ENCODE measurements around the gene COMMD2. TPM values are rescaled to one million over a fixed set of nuclear protein-coding genes. Genes with fewer than 3 reads are reported as not detected.

The COMMD2 gene
- total RNA-seq, 2 experiments from 2014 or later, result 32.3 to 35.1 TPM

- no peaks in the 10 kb centered on the region for H3K9me3 Mint-ChIP-seq (ENCODE audit: insufficient read depth)
- H3K36me3 Mint-ChIP-seq (ENCODE audit: low read depth), result peaks cover 16% of the 10 kb centered on the region
- ChIA-PET POLR2A (no interaction called here), CTCF (interaction anchor here (0.9 to 3.5 kb wide), 7 partner anchors 12 to 223 kb away, joined by 4 to 25 read pairs (median 10); no protein-coding TSS in a partner anchor)
- ATAC-seq, result no peak
- H3K27ac Mint-ChIP-seq, result peak overlapping the region; percentile 37
- no peak for DNase-seq
- H3K4me1 Mint-ChIP-seq (ENCODE audit: low read depth), result peaks cover 17% of the 10 kb centered on the region
- peaks cover 1% of the 10 kb centered on the region for H3K27me3 Mint-ChIP-seq (ENCODE audit: low read depth)
- peak overlapping the region; percentile 95 for H3K4me3 Mint-ChIP-seq
These were observed 1.4 kb upstream of the COMMD2 start for GRCh38 chr3:149753717-149754116.

GRCh38 chr3:149752788-149753136 lies 473 bp upstream of the COMMD2 start:
- no peak for ATAC-seq
- POLR2A ChIA-PET, result interaction anchor here (0.7 to 2.2 kb wide), 11 partner anchors 9 to 239 kb away, joined by 3 to 6 read pairs (median 3); partner anchors contain the start of gene WWTR1

GRCh38 chr3:149751551-149751950 lies 738 bp downstream of the COMMD2 start:
- Mint-ChIP-seq H3K36me3 (ENCODE audit: low read depth) (peaks cover 35% of the 10 kb centered on the region), H3K27me3 (ENCODE audit: low read depth) (no peaks in the 10 kb centered on the region), H3K4me1 (ENCODE audit: low read depth) (peaks cover 17% of the 10 kb centered on the region), H3K4me3 (peak overlapping the region; percentile 95), H3K27ac (peak overlapping the region; percentile 93), H3K9me3 (ENCODE audit: insufficient read depth) (no peaks in the 10 kb centered on the region)
- no peak for ATAC-seq
- no peak for DNase-seq
- CTCF ChIA-PET, result interaction anchor here (0.7 to 3.5 kb wide), 13 partner anchors 12 to 220 kb away, joined by 3 to 25 read pairs (median 4); no protein-coding TSS in a partner anchor
- POLR2A ChIA-PET, result interaction anchor here (1.4 to 2.2 kb wide), 6 partner anchors 8 to 94 kb away, joined by 3 to 6 read pairs (median 4); partner anchors contain the start of gene WWTR1

More at GRCh38 chr3:149752788-149753136, 473 bp upstream of the COMMD2 start:
- no peaks in the 10 kb centered on the region for H3K27me3 Mint-ChIP-seq (ENCODE audit: low read depth)
- H3K27ac Mint-ChIP-seq, result peak overlapping the region; percentile 93
- H3K9me3 Mint-ChIP-seq (ENCODE audit: insufficient read depth), result no peaks in the 10 kb centered on the region
- peak overlapping the region; percentile 95 for H3K4me3 Mint-ChIP-seq
- H3K4me1 Mint-ChIP-seq (ENCODE audit: low read depth), result peaks cover 17% of the 10 kb centered on the region
- H3K36me3 Mint-ChIP-seq (ENCODE audit: low read depth), result peaks cover 26% of the 10 kb centered on the region
- DNase-seq, result no peak
- CTCF ChIA-PET, result interaction anchor here (0.7 to 3.5 kb wide), 13 partner anchors 10 to 222 kb away, joined by 3 to 25 read pairs (median 5); no protein-coding TSS in a partner anchor

DNA sequence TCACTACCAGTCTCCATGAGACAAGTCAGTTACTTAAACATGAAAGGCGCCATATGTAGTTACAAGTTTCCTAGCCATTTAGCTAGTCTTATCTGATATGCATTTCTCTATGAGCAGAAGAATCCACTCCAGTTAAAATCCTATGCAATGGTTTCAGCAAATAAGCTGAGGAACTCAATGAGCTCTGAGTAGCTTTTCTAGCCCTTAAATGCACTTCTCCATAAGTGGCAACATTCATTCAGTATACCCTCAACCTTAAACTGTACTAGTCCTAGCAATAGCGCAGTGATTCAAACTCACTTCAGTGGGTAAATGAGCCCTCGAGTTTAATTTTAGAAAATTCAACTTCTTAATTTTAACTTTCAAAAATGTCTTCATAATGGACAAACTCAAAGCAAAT lies 7.7 kb downstream of the COMMD2 start:
- no peak for ATAC-seq
- Mint-ChIP-seq H3K36me3 (ENCODE audit: low read depth) (peaks cover 57% of the 10 kb centered on the region), H3K4me1 (ENCODE audit: low read depth) (no peaks in the 10 kb centered on the region), H3K9me3 (ENCODE audit: insufficient read depth) (no peaks in the 10 kb centered on the region), H3K27ac (no peak overlapping the region), H3K27me3 (ENCODE audit: low read depth) (no peaks in the 10 kb centered on the region), H3K4me3 (no peak overlapping the region)
- POLR2A ChIA-PET, result no interaction called here
- DNase-seq, result no peak
- CTCF ChIA-PET, result no interaction called here

- no peak for ATAC-seq
- Mint-ChIP-seq H3K27me3 (ENCODE audit: low read depth) (no peaks in the 10 kb centered on the region), H3K36me3 (ENCODE audit: low read depth) (peaks cover 55% of the 10 kb centered on the region), H3K4me3 (no peak overlapping the region), H3K4me1 (ENCODE audit: low read depth) (no peaks in the 10 kb centered on the region), H3K9me3 (ENCODE audit: insufficient read depth) (no peaks in the 10 kb centered on the region), H3K27ac (no peak overlapping the region)
- DNase-seq, result no peak
- ChIA-PET CTCF (no interaction called here), POLR2A (no interaction called here)
These were observed 8.1 kb downstream of the COMMD2 start for GRCh38 chr3:149744151-149744550.

GRCh38 chr3:149739396-149739795 lies 12.9 kb downstream of the COMMD2 start:
- H3K36me3 Mint-ChIP-seq (ENCODE audit: low read depth), result peaks cover 14% of the 10 kb centered on the region
- ChIA-PET POLR2A (no interaction called here), CTCF (no interaction called here)
- H3K9me3 Mint-ChIP-seq (ENCODE audit: insufficient read depth), result no peaks in the 10 kb centered on the region
- DNase-seq (no peak), ATAC-seq (no peak)
- no peaks in the 10 kb centered on the region for H3K27me3 Mint-ChIP-seq (ENCODE audit: low read depth)
- H3K27ac Mint-ChIP-seq, result no peak overlapping the region
- H3K4me3 Mint-ChIP-seq, result no peak overlapping the region
- no peaks in the 10 kb centered on the region for H3K4me1 Mint-ChIP-seq (ENCODE audit: low read depth)

GRCh38 chr3:149738876-149739275 lies 13.4 kb downstream of the COMMD2 start:
- H3K9me3 Mint-ChIP-seq (ENCODE audit: insufficient read depth), result no peaks in the 10 kb centered on the region
- peaks cover 13% of the 10 kb centered on the region for H3K36me3 Mint-ChIP-seq (ENCODE audit: low read depth)
- no peak overlapping the region for H3K4me3 Mint-ChIP-seq
- H3K27ac Mint-ChIP-seq, result no peak overlapping the region
- no peak for DNase-seq
- H3K4me1 Mint-ChIP-seq (ENCODE audit: low read depth), result no peaks in the 10 kb centered on the region
- CTCF ChIA-PET, result no interaction called here
- no peaks in the 10 kb centered on the region for H3K27me3 Mint-ChIP-seq (ENCODE audit: low read depth)
- POLR2A ChIA-PET, result interaction anchor here (0.6 kb wide), 1 partner anchor 881 kb away, joined by 3 read pairs; no protein-coding TSS in a partner anchor
- no peak for ATAC-seq

- ChIA-PET POLR2A (no interaction called here), CTCF (no interaction called here)
- no peak overlapping the region for H3K27ac Mint-ChIP-seq
- no peak overlapping the region for H3K4me3 Mint-ChIP-seq
- H3K4me1 Mint-ChIP-seq (ENCODE audit: low read depth), result no peaks in the 10 kb centered on the region
- peaks cover 7% of the 10 kb centered on the region for H3K36me3 Mint-ChIP-seq (ENCODE audit: low read depth)
- no peaks in the 10 kb centered on the region for H3K9me3 Mint-ChIP-seq (ENCODE audit: insufficient read depth)
- H3K27me3 Mint-ChIP-seq (ENCODE audit: low read depth), result no peaks in the 10 kb centered on the region
- no peak for DNase-seq
- ATAC-seq, result no peak
These were observed 15.4 kb downstream of the COMMD2 start for GRCh38 chr3:149736953-149737205.

DNA sequence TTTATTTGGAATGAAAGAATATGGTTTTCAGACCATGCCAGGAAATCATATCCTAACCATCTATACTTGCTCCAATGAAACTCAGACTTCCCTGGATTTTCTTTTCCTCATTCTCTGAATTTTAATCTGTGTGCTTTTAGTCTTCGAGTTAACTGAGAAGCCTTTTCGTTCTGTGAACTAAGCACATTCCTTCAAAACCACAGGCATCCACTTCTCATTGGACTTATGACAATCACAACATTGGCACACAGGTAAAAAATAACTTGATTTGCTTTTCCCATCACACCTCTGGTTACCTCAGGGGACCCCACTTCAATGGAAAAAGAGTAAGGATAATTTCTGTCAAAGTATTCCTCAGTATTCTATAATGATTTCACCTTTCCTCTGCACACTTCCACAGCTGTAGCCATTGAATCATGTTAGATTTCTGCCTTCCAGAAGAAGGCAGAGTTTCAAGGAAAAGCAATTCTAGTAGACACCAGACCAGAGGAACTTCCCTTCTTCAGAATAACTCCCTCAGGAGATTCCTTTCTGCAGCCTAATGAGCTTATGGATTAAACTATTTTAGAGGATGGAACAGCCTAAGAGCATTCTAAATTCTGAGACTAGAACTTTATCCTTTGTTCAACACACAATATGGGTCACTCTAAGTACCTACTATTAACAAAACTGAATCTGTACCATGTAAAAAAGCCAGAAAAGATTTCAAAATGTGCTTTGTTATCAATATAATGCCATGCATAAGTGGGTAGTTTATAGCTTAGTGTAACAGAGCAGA lies 15.9 kb downstream of the COMMD2 start:
- DNase-seq (no peak), ATAC-seq (no peak)
- Mint-ChIP-seq H3K4me3 (no peak overlapping the region), H3K4me1 (ENCODE audit: low read depth) (no peaks in the 10 kb centered on the region), H3K36me3 (ENCODE audit: low read depth) (peaks cover 5% of the 10 kb centered on the region), H3K27me3 (ENCODE audit: low read depth) (no peaks in the 10 kb centered on the region), H3K9me3 (ENCODE audit: insufficient read depth) (no peaks in the 10 kb centered on the region), H3K27ac (no peak overlapping the region)
- ChIA-PET CTCF (interaction anchor here (0.6 to 0.7 kb wide), 2 partner anchors 17 to 929 kb away, joined by 4 read pairs; no protein-coding TSS in a partner anchor), POLR2A (no interaction called here)

DNA sequence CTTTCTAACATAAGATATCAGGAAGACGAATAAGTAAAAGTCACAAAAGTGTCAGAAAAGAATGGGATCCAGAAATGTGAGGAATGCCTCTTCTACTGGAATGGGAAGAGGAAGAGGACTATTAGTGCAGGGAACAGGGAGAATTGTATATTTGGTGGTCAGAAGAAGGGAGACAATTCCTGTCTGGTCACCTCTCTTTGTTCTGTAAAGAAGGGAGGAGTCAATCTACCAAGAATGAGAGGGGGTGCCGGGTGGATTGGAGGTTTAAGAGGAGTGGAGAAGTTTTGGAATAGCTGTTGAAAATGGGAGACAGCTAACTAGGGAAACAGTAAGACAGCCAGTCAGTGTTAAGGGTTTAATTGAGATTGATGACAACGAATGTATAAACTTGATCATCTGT lies 20.1 kb downstream of the COMMD2 start:
- Mint-ChIP-seq H3K27ac (no peak overlapping the region), H3K4me3 (no peak overlapping the region), H3K4me1 (ENCODE audit: low read depth) (no peaks in the 10 kb centered on the region), H3K9me3 (ENCODE audit: insufficient read depth) (no peaks in the 10 kb centered on the region), H3K36me3 (ENCODE audit: low read depth) (no peaks in the 10 kb centered on the region), H3K27me3 (ENCODE audit: low read depth) (no peaks in the 10 kb centered on the region)
- DNase-seq (no peak), ATAC-seq (no peak)
- POLR2A ChIA-PET, result no interaction called here
- CTCF ChIA-PET, result no interaction called here

- H3K4me1 Mint-ChIP-seq (ENCODE audit: low read depth), result no peaks in the 10 kb centered on the region
- H3K27me3 Mint-ChIP-seq (ENCODE audit: low read depth), result peaks cover 3% of the 10 kb centered on the region
- ChIA-PET CTCF (no interaction called here), POLR2A (no interaction called here)
- DNase-seq (no peak), ATAC-seq (no peak)
- peaks cover 3% of the 10 kb centered on the region for H3K36me3 Mint-ChIP-seq (ENCODE audit: low read depth)
- no peak overlapping the region for H3K4me3 Mint-ChIP-seq
- no peak overlapping the region for H3K27ac Mint-ChIP-seq
- peaks cover 1% of the 10 kb centered on the region for H3K9me3 Mint-ChIP-seq (ENCODE audit: insufficient read depth)
These were observed 24.6 kb downstream of the COMMD2 start for GRCh38 chr3:149727656-149728055.

DNA sequence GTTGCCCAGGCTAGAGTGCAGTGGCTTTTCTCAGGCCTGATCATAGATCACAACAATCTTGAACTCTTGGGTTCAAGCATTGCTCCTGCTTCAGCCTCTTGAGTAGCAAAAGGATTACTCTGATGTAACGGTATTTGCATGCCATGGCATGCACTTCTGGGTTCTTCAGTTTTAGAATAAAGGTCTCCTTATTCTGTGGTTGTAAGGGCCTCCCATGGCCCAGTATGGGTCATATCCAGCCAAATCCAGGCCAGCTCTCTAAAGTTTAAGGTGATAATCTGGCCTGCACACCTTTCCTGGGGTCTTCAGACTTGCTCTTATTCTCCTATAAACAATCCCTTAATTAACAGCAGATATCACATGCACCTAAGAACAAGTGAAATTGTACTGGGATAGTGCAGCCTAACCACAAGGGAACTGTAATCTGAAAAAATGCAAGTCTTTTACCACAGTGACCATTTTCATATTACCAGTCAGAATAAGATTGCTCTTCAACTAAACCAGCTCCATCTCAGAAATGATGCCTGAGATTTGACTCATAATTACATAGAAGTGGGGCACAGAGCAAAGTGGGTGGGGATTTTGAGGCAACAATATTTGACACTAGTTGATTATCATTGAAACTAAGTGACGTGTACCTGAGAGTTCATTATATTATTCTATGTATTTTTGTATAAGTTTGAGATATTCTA lies 25.4 kb downstream of the COMMD2 start:
- Mint-ChIP-seq H3K4me3 (no peak overlapping the region), H3K4me1 (ENCODE audit: low read depth) (no peaks in the 10 kb centered on the region), H3K36me3 (ENCODE audit: low read depth) (peaks cover 5% of the 10 kb centered on the region), H3K27me3 (ENCODE audit: low read depth) (peaks cover 3% of the 10 kb centered on the region), H3K27ac (no peak overlapping the region), H3K9me3 (ENCODE audit: insufficient read depth) (peaks cover 9% of the 10 kb centered on the region)
- no peak for ATAC-seq
- POLR2A ChIA-PET, result no interaction called here
- CTCF ChIA-PET, result no interaction called here
- DNase-seq, result no peak

All from activated CD8-positive, alpha-beta T cell treated with anti-CD3 and anti-CD28 coated beads, Interleukin-2, amount 10 ng/mL, durations not matched to agents 7 days and 5 days (primary cell).